Epithelial cell of proximal tubule (primary cell): ENCODE measurements around the gene SLC6A9. TPM values are rescaled to one million over a fixed set of nuclear protein-coding genes. Genes with fewer than 3 reads are reported as not detected.

Experiments used
- DNase-seq: peaks from one replicate; pipeline ENCODE4 v3.0.0-alpha.2; 2011; ENCODE audit warnings: low read depth
- H3K4me3 ChIP-seq: 2 replicates; pipeline ENCODE4 v1.5.1; 2011; ENCODE audit warnings: low read depth, mild to moderate bottlenecking, low read length
- CTCF ChIP-seq: conservative IDR thresholded peaks from 2 replicates; pipeline ENCODE4 v1.5.1; 2012; ENCODE audit warnings: low read depth, mild to moderate bottlenecking, low read length
- total RNA-seq: library from RNA; depleted of rRNA; stranded (reverse); fragments of >200 nt; gene quantifications from 2 replicates; pipeline ENCODE4 v1.2.3, GENCODE V29; 2015

Gene SLC6A9
- total RNA-seq, 1 donor from 2014 or later: 1.3 TPM

DNA sequence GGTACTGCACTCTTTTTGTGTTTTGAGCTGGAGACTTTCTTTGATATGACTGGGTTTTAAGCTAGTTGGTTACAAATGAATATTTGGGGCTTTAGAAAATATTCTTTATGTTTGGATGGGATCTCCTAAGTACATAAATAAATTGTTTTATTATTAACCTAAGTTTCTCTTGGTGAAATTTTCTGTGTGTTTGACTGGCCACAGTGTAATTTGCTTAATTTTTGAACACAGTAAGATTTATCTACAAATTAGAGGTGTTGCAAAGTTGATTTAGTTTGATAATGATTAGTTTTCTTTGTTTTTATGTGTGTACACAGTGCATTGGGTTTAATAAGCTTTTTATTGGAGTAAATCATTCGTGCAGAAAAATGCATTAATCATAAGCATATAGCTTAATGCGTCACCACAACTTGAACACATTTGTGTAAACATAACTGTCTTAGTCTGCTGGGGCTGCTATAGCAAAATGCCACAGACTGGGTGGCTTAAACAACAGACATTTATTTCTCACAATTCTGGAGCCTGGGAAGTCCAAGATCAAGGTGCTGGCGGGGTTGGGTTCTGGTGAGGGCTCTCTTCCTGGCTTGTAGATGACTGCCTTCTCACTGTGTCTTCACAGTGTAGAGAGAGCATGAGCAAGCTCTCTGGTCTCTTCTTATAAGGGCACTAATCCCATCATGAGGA, 17.4 kb upstream of the SLC6A9 start:
- no peak for TF ChIP-seq CTCF
- no peak overlapping the region for H3K4me3 ChIP-seq
- DNase-seq: no peak

- DNase-seq: no peak
- no peak overlapping the region for H3K4me3 ChIP-seq
- TF ChIP-seq CTCF: no peak
Measured at GRCh38 chr1:44047131-44047530, 15.9 kb upstream of the SLC6A9 start.

GRCh38 chr1:44045064-44045463, 13.8 kb upstream of the SLC6A9 start:
- no peak overlapping the region for H3K4me3 ChIP-seq
- no peak for TF ChIP-seq CTCF
- no peak for DNase-seq

DNA sequence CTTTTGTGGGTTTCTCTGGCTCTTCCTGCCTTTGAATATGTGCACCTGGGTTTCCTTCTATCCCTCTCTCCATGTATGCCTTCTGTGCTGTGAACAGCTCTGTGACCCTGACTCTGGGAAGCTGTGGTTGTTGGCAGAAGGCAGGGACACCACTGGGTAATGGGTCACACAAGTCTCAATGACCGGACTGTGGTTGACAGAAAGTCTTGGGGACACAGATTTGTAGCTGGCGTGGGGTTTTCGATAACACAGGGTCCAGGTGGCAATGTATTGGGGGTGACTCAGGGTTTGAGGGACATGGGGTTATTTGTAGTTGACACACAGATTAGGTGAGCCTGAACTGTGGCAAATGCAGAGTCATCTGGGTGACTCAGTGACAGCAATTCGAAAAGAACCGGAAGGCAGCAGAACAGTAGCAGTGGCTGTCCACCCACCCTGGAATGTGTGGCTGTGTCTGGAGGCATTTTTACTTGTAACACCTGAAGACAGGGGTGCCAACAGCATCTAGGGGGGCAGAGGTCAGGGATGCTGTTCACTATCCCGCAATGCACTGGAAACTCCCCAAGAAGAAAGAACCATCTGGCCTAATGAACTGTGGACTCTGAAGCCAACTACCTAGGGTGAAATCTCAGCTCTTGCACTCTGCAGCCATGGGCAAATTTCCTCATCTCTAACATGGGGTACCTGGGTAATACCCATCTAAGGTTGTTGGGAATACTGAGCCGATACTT, 13.0 kb upstream of the SLC6A9 start:
- DNase-seq: no peak

GRCh38 chr1:44043176-44044070, 12.2 kb upstream of the SLC6A9 start:
- DNase-seq: no peak
- H3K4me3 ChIP-seq: no peak overlapping the region
- no peak for TF ChIP-seq CTCF

More for the DNA sequence above, 13.0 kb upstream of the SLC6A9 start:
- no peak overlapping the region for H3K4me3 ChIP-seq
- TF ChIP-seq CTCF: no peak

DNA sequence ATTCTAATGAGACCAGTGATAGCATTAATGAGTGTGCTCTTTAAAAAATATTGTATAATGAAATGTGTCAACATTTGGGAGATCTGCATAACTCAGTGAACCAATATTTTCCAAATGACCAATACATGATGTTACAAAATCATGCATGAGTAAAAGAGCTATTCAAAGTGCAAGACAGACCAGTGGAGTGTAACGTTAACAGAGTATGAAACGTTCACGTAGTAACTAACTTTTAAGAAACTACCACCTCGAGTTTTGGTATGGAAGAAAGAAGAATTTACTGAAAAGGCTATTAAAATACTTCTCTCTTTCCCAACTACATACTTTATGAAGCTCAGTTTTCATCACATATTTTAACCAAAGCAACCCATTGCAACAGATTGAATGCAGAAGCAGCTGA, 9.6 kb upstream of the SLC6A9 start:
- no peak for TF ChIP-seq CTCF
- no peak overlapping the region for H3K4me3 ChIP-seq
- no peak for DNase-seq
